Melanocyte of skin (primary cell): Measurements from ENCODE around the gene KCNMB3. TPM values are rescaled to one million over a fixed set of nuclear protein-coding genes. Genes with fewer than 3 reads are reported as not detected.

Source experiments
- total RNA-seq, 2 donors: library from RNA; depleted of rRNA; stranded (reverse); fragments of >200 nt; gene quantifications; 2 replicates each; pipeline ENCODE4 v1.2.3, GENCODE V29; 2012

KCNMB3 gene
- total RNA-seq, result 1 to 10 TPM; 1.3 to 1.4 TPM

GRCh38 chr3:179250803-179251476, at the start of gene KCNMB3:
KCNMB3 (minus strand) TSS chr3:179251114; CDS start chr3:179250990, 124 bp downstream.

Other genes starting within 250 kb of the KCNMB3 start
- gene ZMAT3, start 179.3 kb downstream of the KCNMB3 start, total RNA-seq, result 10 to 100 TPM; 14.0 to 15.8 TPM
- 10 to 100 TPM; 14.1 to 18.3 TPM for gene PIK3CA, start 102.8 kb downstream of the KCNMB3 start, total RNA-seq
- 10 to 100 TPM; 27.2 to 36.6 TPM for gene ZNF639, start 71.9 kb upstream of the KCNMB3 start, total RNA-seq
- gene MFN1, start 96.6 kb upstream of the KCNMB3 start, total RNA-seq, result 10 to 100 TPM; 34.4 to 36.6 TPM
- gene GNB4, start 200.4 kb upstream of the KCNMB3 start, total RNA-seq, result 100 to 1,000 TPM in 1 of 2 donors, 10 to 100 TPM in 1; 90.5 to 114 TPM